HepG2 (cell line): ENCODE results near the gene CDK7. TPM values are rescaled to one million over a fixed set of nuclear protein-coding genes. Genes with fewer than 3 reads are reported as not detected.

ENCODE experiments used
- ATF7 ChIP-seq, 2 experiments: fragments of 450-650 bp in 1 of 2; sonication (generic) in 1 of 2; formaldehyde crosslinking in 1 of 2; IDR thresholded peaks; 2 replicates each; pipeline versions ENCODE4 v1.4.0 to v1.6.1; 2016 to 2020; ENCODE audit warnings: antibody characterized with exemption in 1 of 2, mild to moderate bottlenecking in 1 of 2, missing genetic modification reagents in 1 of 2
- FOXO4 ChIP-seq: sonication (generic); formaldehyde crosslinking; conservative IDR thresholded peaks from 2 replicates; pipeline ENCODE4 v1.8.1; 2023; ENCODE audit warnings: missing genetic modification reagents
- HNF1B ChIP-seq: sonication (generic); formaldehyde crosslinking; IDR thresholded peaks from 2 replicates; pipeline ENCODE4 v1.5.1; 2020; ENCODE audit warnings: mild to moderate bottlenecking, moderate library complexity, missing genetic modification reagents
- JUN ChIP-seq: sonication (generic); formaldehyde crosslinking; IDR thresholded peaks from 2 replicates; pipeline ENCODE4 v1.4.0; 2020; ENCODE audit warnings: mild to moderate bottlenecking, missing genetic modification reagents
- JUND ChIP-seq: sonication (generic); formaldehyde crosslinking; IDR thresholded peaks from 2 replicates; pipeline ENCODE4 v1.8.0; 2022; ENCODE audit warnings: mild to moderate bottlenecking, missing genetic modification reagents
- KDM6A ChIP-seq: IDR thresholded peaks from 2 replicates; pipeline ENCODE4 v1.6.1; 2016; ENCODE audit warnings: low read depth
- KLF6 ChIP-seq: IDR thresholded peaks from 2 replicates; pipeline ENCODE4 v1.8.0; 2016; ENCODE audit warnings: missing biosample characterization, missing genetic modification reagents
- LCORL ChIP-seq, 2 experiments: fragments of 450-650 bp in 1 of 2; sonication (generic) in 1 of 2; formaldehyde crosslinking in 1 of 2; IDR thresholded peaks; 2 replicates each; pipeline versions ENCODE4 v1.5.0 to v1.6.1; 2017 to 2020; ENCODE audit warnings: antibody characterized with exemption in 1 of 2, missing genetic modification reagents in 1 of 2
- MNT ChIP-seq: fragments of 450-650 bp; IDR thresholded peaks from 2 replicates; pipeline ENCODE4 v1.6.1; 2016
- MXI1 ChIP-seq: IDR thresholded peaks from 3 replicates; pipeline ENCODE4 v1.6.1; 2012; ENCODE audit warnings: low read depth, low read length, inconsistent platforms, borderline replicate concordance
- NAIF1 ChIP-seq: sonication (generic); formaldehyde crosslinking; IDR thresholded peaks from 2 replicates; pipeline ENCODE4 v1.5.0; 2020; ENCODE audit warnings: mild to moderate bottlenecking, missing genetic modification reagents, borderline replicate concordance
- SAP130 ChIP-seq: IDR thresholded peaks from 2 replicates; pipeline ENCODE4 v1.6.1; 2016; ENCODE audit warnings: low read depth
- ZBTB2 ChIP-seq: sonication (generic); formaldehyde crosslinking; IDR thresholded peaks from 2 replicates; pipeline ENCODE4 v1.8.0; 2022; ENCODE audit warnings: low read depth, missing genetic modification reagents
- ZNF335 ChIP-seq: sonication (generic); formaldehyde crosslinking; IDR thresholded peaks from 2 replicates; pipeline ENCODE4 v1.4.0; 2020; ENCODE audit warnings: missing genetic modification reagents
- ZNF83 ChIP-seq: sonication (generic); formaldehyde crosslinking; IDR thresholded peaks from 2 replicates; pipeline ENCODE4 v1.4.0; 2020; ENCODE audit warnings: missing genetic modification reagents, mild to moderate bottlenecking, borderline replicate concordance
- ZXDC ChIP-seq: sonication (generic); formaldehyde crosslinking; IDR thresholded peaks from 2 replicates; pipeline ENCODE4 v1.5.0; 2020; ENCODE audit warnings: mild to moderate bottlenecking, missing genetic modification reagents
- polyA plus RNA-seq, 8 experiments: library from polyadenylated mRNA; depleted of rRNA in 3 of 8; stranded (reverse) in 7 of 8; unstranded in 1 of 8; fragments of >200 nt; fragmentation: Illumina TruSeq in 4 of 8; extraction: Trizol in 4 of 8; gene quantifications; 2 replicates each; pipeline versions ENCODE4 v1.2.1 to v1.2.3, GENCODE V29; 2011 to 2016; ENCODE audit warnings: low read depth in 4 of 8, missing spikeins in 1 of 8, mixed read lengths in 1 of 8; ENCODE audit not compliant: insufficient read depth in 1 of 8
- total RNA-seq, 5 experiments: library from RNA; depleted of rRNA; stranded (reverse); fragments of >200 nt; fragmentation: Illumina TruSeq; extraction: Trizol; gene quantifications; 2 replicates each; pipeline ENCODE4 v1.2.3, GENCODE V29; 2016; ENCODE audit warnings: low read depth in 1 of 5

The CDK7 gene
- total and polyA plus RNA-seq, 2 of the 13 experiments (the other 11 are each of a cell fraction or from before 2014, with no cell fraction given): 41.2 to 54.9 TPM

- peak; percentile 17; the same call in 1 of the 2 replicates for TF ChIP-seq MNT
- TF ChIP-seq JUND: peak; percentile 40; the same call in 1 of the 2 replicates
- TF ChIP-seq ZBTB2: no peak
- no peak for TF ChIP-seq FOXO4 (CRISPR knock-in tag)
- TF ChIP-seq KLF6 (CRISPR knock-in tag): no peak
- peak; percentile 93 for TF ChIP-seq LCORL (IDR thresholded peaks at IDR 0.05)
- no peak; the same call in 1 of the 2 replicates for TF ChIP-seq LCORL (CRISPR knock-in tag; IDR thresholded peaks at IDR 0.05)
- no peak for TF ChIP-seq ZNF83 (CRISPR knock-in tag)
- no peak for TF ChIP-seq NAIF1 (CRISPR knock-in tag)
- 0 out of 2 replicates have a peak, but pooled peaks have one; percentile 35 for TF ChIP-seq KDM6A (CRISPR knock-in tag)
- peak; percentile 70; the same call in 1 of the 2 replicates for TF ChIP-seq SAP130 (CRISPR knock-in tag)
- TF ChIP-seq ZXDC (CRISPR knock-in tag): no peak
- TF ChIP-seq ATF7 (IDR thresholded peaks at IDR 0.05): 0 out of 2 replicates have a peak, but pooled peaks have one; percentile 12
- no peak for TF ChIP-seq ATF7 (CRISPR knock-in tag; IDR thresholded peaks at IDR 0.05)
- 0 out of 2 replicates have a peak, but pooled peaks have one; percentile 20 for TF ChIP-seq HNF1B (CRISPR knock-in tag)
- TF ChIP-seq JUN (CRISPR knock-in tag): peak; percentile 74; the same call in 1 of the 2 replicates
- peak; percentile 46; the same call in 1 of the 3 replicates for TF ChIP-seq MXI1
- TF ChIP-seq ZNF335 (CRISPR knock-in tag): 0 out of 2 replicates have a peak, but pooled peaks have one; percentile 26
Measured at GRCh38 chr5:69213513-69214215, 21.0 kb upstream of the CDK7 start (continued).
